GM10248 (cell line): ENCODE results near the gene KLHL29.

Experiments
- CTCF ChIA-PET: fragments of 300-600 bp; sonication (Branson Sonifier 250); formaldehyde crosslinking; extraction: SDS; loops from one replicate; lab custom pipeline; 2021; ENCODE audit warnings: antibody characterized with exemption; lab: Yijun Ruan, JAX
- POLR2A ChIA-PET: fragments of 350-650 bp; sonication (Branson Sonifier 250); formaldehyde crosslinking; extraction: SDS; loops from one replicate; lab custom pipeline; 2020; ENCODE audit warnings: antibody characterized with exemption; lab: Yijun Ruan, JAX
- DNase-seq: peaks from one replicate; pipeline ENCODE4 v3.0.0; 2012; ENCODE audit errors: extremely low spot score
- TF ChIP-seq, protein P1 (sequence below): IDR thresholded peaks from 2 replicates; pipeline ENCODE4 v1.5.1; 2012; ENCODE audit warnings: mild to moderate bottlenecking, low read depth; ENCODE audit errors: extremely low read depth, missing control alignments, control extremely low read depth

KLHL29 gene

DNA sequence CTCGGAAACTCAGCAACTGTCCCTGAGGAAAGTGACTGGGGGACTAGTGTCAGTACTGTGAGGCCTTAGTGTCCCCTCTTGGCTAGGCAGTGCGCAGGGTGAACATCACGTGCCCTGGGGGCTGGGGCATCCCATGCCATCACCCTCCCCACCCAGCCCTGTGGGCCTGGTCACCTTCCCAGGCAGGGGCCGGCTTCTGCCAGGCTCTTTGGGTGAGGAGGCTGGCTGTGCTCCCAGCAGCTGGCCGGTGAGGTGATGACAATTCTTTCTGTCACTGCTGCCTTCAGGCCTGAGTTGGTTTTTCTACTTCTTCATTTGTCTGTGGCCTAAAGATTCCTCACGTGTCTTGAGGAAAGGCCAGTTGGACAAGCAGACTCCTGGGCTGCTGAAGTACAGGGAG lies 180.8 kb downstream of the KLHL29 start:
- CTCF ChIA-PET, result interaction anchor here (1.7 kb wide), 1 partner anchor 9 kb away, joined by 3 read pairs; no protein-coding TSS in a partner anchor
- DNase-seq, result no peak
- TF ChIP-seq, protein P1, sequence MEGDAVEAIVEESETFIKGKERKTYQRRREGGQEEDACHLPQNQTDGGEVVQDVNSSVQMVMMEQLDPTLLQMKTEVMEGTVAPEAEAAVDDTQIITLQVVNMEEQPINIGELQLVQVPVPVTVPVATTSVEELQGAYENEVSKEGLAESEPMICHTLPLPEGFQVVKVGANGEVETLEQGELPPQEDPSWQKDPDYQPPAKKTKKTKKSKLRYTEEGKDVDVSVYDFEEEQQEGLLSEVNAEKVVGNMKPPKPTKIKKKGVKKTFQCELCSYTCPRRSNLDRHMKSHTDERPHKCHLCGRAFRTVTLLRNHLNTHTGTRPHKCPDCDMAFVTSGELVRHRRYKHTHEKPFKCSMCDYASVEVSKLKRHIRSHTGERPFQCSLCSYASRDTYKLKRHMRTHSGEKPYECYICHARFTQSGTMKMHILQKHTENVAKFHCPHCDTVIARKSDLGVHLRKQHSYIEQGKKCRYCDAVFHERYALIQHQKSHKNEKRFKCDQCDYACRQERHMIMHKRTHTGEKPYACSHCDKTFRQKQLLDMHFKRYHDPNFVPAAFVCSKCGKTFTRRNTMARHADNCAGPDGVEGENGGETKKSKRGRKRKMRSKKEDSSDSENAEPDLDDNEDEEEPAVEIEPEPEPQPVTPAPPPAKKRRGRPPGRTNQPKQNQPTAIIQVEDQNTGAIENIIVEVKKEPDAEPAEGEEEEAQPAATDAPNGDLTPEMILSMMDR, result no peak
- POLR2A ChIA-PET, result no interaction called here

GRCh38 chr2:23566241-23567142 lies 181.5 kb downstream of the KLHL29 start:
- TF ChIP-seq, protein P1, result no peak
- CTCF ChIA-PET, result interaction anchor here (1.7 kb wide), 1 partner anchor 10 kb away, joined by 3 read pairs; no protein-coding TSS in a partner anchor
- DNase-seq, result peak; percentile 45
- POLR2A ChIA-PET, result interaction anchor here (0.9 kb wide), 1 partner anchor 29 kb away, joined by 3 read pairs; no protein-coding TSS in a partner anchor

DNA sequence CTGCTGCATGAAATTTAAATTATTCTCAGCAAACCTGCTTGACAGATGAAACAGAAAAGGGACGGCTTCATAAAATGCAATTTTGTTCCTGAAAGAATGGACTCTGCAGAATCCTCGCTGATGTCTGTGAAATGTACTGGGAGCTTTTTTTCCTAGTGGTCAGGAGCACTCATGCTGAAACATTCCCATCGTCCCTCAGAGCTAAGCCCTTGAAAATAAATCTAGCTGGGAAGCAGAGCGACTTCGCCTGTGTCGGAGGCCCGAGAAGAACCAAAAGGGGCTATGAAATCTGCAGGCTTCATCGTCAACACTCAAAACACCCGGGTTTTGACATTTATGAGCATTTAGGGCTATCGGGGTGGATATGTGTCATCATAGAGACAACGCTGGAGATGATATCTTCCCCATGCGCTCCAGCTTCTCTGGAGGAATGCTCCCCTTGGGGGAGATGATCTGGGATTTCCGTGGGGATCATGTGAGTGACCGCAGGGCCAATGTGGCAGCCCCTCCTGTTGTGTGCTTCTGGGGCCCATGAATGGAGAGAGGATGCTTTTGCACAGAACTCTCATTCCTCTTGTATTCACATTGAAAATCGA lies 182.3 kb downstream of the KLHL29 start:
- CTCF ChIA-PET, result interaction anchor here (1.7 kb wide), 1 partner anchor 11 kb away, joined by 3 read pairs; no protein-coding TSS in a partner anchor
- no peak for DNase-seq
- POLR2A ChIA-PET, result interaction anchor here (0.9 kb wide), 1 partner anchor 29 kb away, joined by 3 read pairs; no protein-coding TSS in a partner anchor
- TF ChIP-seq, protein P1, result no peak

- ChIA-PET POLR2A (no interaction called here), CTCF (no interaction called here)
- TF ChIP-seq, protein P1, result no peak
- no peak for DNase-seq
These were observed 183.2 kb downstream of the KLHL29 start for GRCh38 chr2:23568211-23568610.

GRCh38 chr2:23568626-23569190 lies 183.7 kb downstream of the KLHL29 start:
- ChIA-PET CTCF (no interaction called here), POLR2A (no interaction called here)
- TF ChIP-seq, protein P1, result no peak
- no peak for DNase-seq

DNA sequence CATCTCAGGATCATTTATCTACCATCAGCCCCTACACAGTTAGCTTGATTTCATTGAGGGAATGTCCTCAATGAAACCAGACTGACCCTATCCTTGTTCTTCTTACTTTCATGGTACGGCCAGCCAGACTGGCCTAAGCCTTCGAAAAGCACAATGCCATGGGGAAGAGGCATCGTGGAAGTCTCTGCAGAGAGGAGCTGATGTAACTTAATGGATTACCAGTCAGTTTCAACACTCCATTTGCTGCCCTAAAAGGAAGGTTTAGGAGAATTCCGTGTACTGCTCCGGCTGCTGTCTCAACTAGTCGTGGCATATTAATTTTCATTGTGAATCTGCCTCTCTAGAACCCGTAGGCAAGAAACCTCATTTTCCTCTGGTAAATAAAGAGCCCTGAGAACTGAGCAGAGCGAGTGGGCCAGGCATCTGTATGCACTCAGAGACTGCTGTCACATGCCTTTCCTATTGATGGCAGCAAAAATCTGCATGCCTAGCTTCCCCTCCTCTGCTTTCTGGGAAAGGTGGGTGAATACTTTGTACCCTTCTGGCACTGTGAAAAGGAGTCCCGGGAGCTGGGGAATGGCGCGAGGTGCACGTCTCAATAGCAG lies 184.9 kb downstream of the KLHL29 start:
- POLR2A ChIA-PET, result no interaction called here
- DNase-seq, result no peak
- CTCF ChIA-PET, result no interaction called here
- TF ChIP-seq, protein P1, result no peak
